Breast epithelium (tissue), 4 donors: ENCODE measurements around the gene SLC34A2. TPM values are rescaled to one million over a fixed set of nuclear protein-coding genes. Genes with fewer than 3 reads are reported as not detected.

Experiments used
- DNase-seq, 2 donors: peaks; one replicate each; pipeline ENCODE4 v3.0.0-alpha.2; 2019; ENCODE audit warnings: low spot score in 2 of 2
- H3K27ac ChIP-seq, 2 donors: fragments of 200-600 bp; sonication (generic) in 1 of 2; one replicate each; pipeline ENCODE4 v1.5.1; 2016 to 2019; ENCODE audit warnings: mild to moderate bottlenecking in 1 of 2
- H3K27me3 ChIP-seq, 2 donors: fragments of 200-600 bp; sonication (generic) in 1 of 2; one replicate each; pipeline versions ENCODE4 v1.5.1 to v1.6.0; 2017 to 2019; ENCODE audit warnings: control low read depth in 1 of 2, mild to moderate bottlenecking in 1 of 2
- H3K36me3 ChIP-seq: fragments of 200-600 bp; one replicate; pipeline ENCODE4 v1.5.1; 2019
- H3K4me1 ChIP-seq, 2 donors: fragments of 200-600 bp; sonication (generic); one replicate each; pipeline ENCODE4 v1.5.1; 2016 to 2019; ENCODE audit warnings: control low read depth in 1 of 2
- H3K4me3 ChIP-seq, 3 donors: fragments of 200-600 bp; sonication (generic); 1 replicate in 2 of 3; 2 replicates in 1 of 3; pipeline ENCODE4 v1.5.1; 2016 to 2019; ENCODE audit warnings: mild to moderate bottlenecking in 3 of 3, moderate library complexity in 2 of 3
- H3K9me3 ChIP-seq, 2 donors: fragments of 200-600 bp; sonication (generic) in 1 of 2; one replicate each; pipeline ENCODE4 v1.5.1; 2016 to 2019; ENCODE audit warnings: control low read depth in 1 of 2
- POLR2A ChIP-seq: fragments of 450-650 bp; IDR thresholded peaks from one replicate; pipeline ENCODE4 v1.6.1; 2016; ENCODE audit warnings: antibody characterized with exemption, mild to moderate bottlenecking, moderate library complexity
- POLR2AphosphoS5 ChIP-seq, 3 donors: sonication (generic); formaldehyde crosslinking; IDR thresholded peaks; one replicate each; pipeline ENCODE4 v1.6.1; 2017; ENCODE audit warnings: antibody characterized with exemption in 3 of 3
- intact Hi-C: fragments of 100-400 bp; cut with DNase I; formaldehyde crosslinking; loops from one replicate; pipeline ENCODE4 v1.15.1; 2023; ENCODE audit warnings: low total_unique reads
- total RNA-seq, 3 donors: library from RNA; depleted of rRNA; stranded (reverse); fragments of >200 nt; gene quantifications; one replicate each; pipeline ENCODE4 v1.1.0, GENCODE V29; 2016
- TF ChIP-seq, protein P1 (sequence below), 3 donors: fragments of 450-650 bp; IDR thresholded peaks; one replicate each; pipeline ENCODE4 v1.5.1; 2016 to 2017; ENCODE audit warnings: antibody characterized with exemption in 3 of 3, mild to moderate bottlenecking in 3 of 3, moderate library complexity in 3 of 3

SLC34A2 gene
- total RNA-seq, 3 donors from 2014 or later = 6.9 to 7.0 TPM; not detected in 1

DNA sequence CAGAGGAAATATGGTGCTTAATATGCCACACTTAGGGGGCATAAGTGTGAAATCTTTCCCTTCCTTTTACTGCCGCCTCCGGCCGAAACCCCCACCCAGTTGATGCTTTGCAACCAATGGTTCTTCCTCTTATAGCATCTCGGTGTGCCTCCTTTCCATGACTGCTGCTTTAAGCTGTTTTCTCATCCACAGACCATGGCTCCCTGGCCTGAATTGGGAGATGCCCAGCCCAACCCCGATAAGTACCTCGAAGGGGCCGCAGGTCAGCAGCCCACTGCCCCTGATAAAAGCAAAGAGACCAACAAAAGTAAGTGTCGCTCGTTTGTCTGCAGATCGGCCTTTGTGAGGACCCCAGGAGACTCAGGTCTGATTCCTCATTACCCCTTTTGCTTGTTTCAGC lies 6.7 kb downstream of the SLC34A2 start:
- Histone ChIP-seq H3K36me3 (no peaks in the 10 kb centered on the region), H3K4me3 (no peak overlapping the region), H3K27ac (no peak overlapping the region), H3K27me3 (no peaks in the 10 kb centered on the region), H3K9me3 (no peaks in the 10 kb centered on the region), H3K4me1 (no peaks in the 10 kb centered on the region)
- intact Hi-C loops = no loop called here
- TF ChIP-seq POLR2AphosphoS5 (IDR thresholded peaks at IDR 0.05) (no peak), POLR2A (no peak)
- TF ChIP-seq, protein P1, sequence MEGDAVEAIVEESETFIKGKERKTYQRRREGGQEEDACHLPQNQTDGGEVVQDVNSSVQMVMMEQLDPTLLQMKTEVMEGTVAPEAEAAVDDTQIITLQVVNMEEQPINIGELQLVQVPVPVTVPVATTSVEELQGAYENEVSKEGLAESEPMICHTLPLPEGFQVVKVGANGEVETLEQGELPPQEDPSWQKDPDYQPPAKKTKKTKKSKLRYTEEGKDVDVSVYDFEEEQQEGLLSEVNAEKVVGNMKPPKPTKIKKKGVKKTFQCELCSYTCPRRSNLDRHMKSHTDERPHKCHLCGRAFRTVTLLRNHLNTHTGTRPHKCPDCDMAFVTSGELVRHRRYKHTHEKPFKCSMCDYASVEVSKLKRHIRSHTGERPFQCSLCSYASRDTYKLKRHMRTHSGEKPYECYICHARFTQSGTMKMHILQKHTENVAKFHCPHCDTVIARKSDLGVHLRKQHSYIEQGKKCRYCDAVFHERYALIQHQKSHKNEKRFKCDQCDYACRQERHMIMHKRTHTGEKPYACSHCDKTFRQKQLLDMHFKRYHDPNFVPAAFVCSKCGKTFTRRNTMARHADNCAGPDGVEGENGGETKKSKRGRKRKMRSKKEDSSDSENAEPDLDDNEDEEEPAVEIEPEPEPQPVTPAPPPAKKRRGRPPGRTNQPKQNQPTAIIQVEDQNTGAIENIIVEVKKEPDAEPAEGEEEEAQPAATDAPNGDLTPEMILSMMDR (IDR thresholded peaks at IDR 0.05) = no peak
- DNase-seq = no peak

DNA sequence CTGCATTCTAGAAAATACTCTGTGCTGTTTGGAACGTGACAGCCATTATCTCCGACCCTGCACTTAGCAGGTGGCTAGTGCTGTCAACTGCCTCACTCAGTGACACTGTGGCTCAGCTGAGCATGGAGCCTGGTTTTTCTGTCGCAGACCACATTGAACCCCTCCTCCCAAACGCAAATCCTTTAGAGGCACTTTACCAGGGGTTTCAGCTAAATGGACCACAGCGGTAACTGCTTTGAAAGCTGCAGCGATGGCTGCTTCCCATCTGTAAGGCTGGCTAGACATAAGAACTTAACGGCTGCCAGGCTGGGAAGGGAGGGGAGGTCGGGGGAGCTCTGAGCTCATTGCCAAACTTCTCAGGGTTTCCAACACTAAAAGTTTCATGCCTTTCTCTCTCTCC lies 8.1 kb downstream of the SLC34A2 start:
- Histone ChIP-seq H3K27ac (no peak overlapping the region), H3K27me3 (no peaks in the 10 kb centered on the region), H3K4me3 (no peak overlapping the region), H3K4me1 (no peaks in the 10 kb centered on the region), H3K9me3 (no peaks in the 10 kb centered on the region), H3K36me3 (no peaks in the 10 kb centered on the region)
- TF ChIP-seq POLR2AphosphoS5 (IDR thresholded peaks at IDR 0.05) (no peak), POLR2A (no peak)
- TF ChIP-seq, protein P1 (IDR thresholded peaks at IDR 0.05) = no peak
- DNase-seq = no peak
- intact Hi-C loops = no loop called here

DNA sequence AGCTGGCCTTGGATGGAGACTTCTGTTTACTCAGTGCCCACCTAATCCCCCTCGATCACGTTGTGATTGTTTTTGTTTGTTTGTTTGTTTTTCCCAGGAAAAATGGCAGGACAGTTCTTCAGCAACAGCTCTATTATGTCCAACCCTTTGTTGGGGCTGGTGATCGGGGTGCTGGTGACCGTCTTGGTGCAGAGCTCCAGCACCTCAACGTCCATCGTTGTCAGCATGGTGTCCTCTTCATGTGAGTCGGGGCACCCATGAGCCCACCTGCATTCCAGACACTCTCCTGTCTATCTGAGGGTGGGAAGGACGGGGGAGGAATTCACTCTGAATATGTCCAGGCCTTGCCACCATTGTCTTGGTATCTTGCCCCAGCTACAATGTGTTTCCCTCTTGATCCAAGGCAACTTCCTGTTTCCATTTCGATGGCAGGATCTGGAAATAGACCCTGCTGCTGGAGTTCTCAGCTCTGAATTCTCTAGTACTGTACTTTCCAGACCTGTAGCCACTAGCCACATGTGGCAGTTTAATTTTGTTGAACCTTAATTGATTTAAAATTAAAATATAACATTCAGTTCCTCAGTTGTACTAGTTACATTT lies 10.5 kb downstream of the SLC34A2 start:
- no peak for TF ChIP-seq POLR2AphosphoS5 (IDR thresholded peaks at IDR 0.05)
- TF ChIP-seq, protein P1 (IDR thresholded peaks at IDR 0.05) = no peak
- TF ChIP-seq POLR2A = no peak
- no peak for DNase-seq
- H3K9me3 ChIP-seq = no peaks in the 10 kb centered on the region
- no peak overlapping the region for H3K4me3 ChIP-seq
- no peak overlapping the region for H3K27ac ChIP-seq
- H3K27me3 ChIP-seq = no peaks in the 10 kb centered on the region
- H3K36me3 ChIP-seq = no peaks in the 10 kb centered on the region
- no peaks in the 10 kb centered on the region for H3K4me1 ChIP-seq
- intact Hi-C loops = no loop called here

DNA sequence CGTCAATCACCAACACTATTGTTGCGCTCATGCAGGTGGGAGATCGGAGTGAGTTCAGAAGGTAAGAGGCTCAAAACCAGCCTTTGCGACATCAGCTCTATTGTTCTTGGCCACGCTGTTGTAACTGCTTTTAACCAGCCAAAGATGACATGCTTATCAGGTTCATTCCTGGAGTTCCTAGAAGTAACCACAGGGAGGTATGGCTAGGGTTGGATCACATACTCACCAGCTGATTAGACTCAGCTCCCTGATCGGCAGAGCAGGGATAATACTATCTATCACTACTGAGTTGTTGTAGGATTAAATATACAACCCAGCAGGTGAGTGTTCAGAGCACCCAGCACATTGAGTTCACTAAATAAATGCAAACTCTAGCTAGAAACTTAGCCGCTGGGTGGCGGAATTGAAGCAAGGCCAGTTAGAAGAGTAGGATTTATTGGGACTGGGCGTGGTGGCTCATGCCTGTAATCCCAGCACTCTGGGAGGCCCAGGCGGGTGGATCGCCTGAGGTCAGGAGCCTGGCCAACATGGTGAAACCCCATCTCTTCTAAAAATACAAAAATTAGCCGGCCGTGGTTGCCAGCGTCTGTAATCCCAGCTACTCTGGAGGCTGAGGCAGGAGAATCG lies 12.4 kb downstream of the SLC34A2 start:
- DNase-seq = no peak

DNA sequence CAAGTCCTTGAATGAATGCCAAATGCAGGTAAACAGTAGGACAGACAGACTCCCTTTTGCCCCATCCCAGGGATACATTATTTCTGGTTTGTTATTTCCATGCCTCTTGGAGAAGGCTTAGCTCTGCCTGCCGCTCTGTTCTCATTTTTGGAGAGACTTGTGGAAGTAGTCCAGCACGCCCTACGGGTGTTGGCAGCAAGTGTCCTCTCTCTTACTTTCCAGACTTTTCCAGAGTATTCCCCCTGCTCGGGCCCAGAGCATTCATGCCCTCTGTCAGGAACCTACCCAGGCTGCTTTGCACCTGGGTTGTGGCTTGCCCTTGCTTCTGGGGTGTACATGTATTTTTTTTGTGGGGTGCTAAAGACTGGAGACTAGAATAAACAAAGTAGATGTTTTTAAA lies 15.3 kb downstream of the SLC34A2 start:
- no peak for DNase-seq
- Histone ChIP-seq H3K4me3 (no peak overlapping the region), H3K4me1 (no peaks in the 10 kb centered on the region), H3K27ac (no peak overlapping the region), H3K36me3 (no peaks in the 10 kb centered on the region), H3K9me3 (no peaks in the 10 kb centered on the region), H3K27me3 (no peaks in the 10 kb centered on the region)
- intact Hi-C loops = loop anchor here (10.0 kb wide), 1 partner anchor 1924 kb away; no protein-coding TSS in a partner anchor
- TF ChIP-seq POLR2AphosphoS5 (IDR thresholded peaks at IDR 0.05) (no peak), POLR2A (no peak)
- TF ChIP-seq, protein P1 (IDR thresholded peaks at IDR 0.05) = no peak

More for the DNA sequence above, 12.4 kb downstream of the SLC34A2 start:
- H3K27ac ChIP-seq = no peak overlapping the region
- H3K9me3 ChIP-seq = no peaks in the 10 kb centered on the region
- no peak for TF ChIP-seq POLR2A
- intact Hi-C loops = no loop called here
- no peaks in the 10 kb centered on the region for H3K36me3 ChIP-seq
- H3K4me3 ChIP-seq = no peak overlapping the region
- H3K4me1 ChIP-seq = no peaks in the 10 kb centered on the region
- no peaks in the 10 kb centered on the region for H3K27me3 ChIP-seq
